BLaER1 (cell line): ENCODE measurements around the gene DOCK4.

Experiments used
- H3K27ac ChIP-seq: shearing (Covaris generic); formaldehyde crosslinking; 2 replicates; pipeline ENCODE4 v1.8.1; 2022
- H3K27me3 ChIP-seq: shearing (Covaris generic); formaldehyde crosslinking; 2 replicates; pipeline ENCODE4 v1.8.1; 2022
- H3K36me3 ChIP-seq: shearing (Covaris generic); formaldehyde crosslinking; 2 replicates; pipeline ENCODE4 v1.8.1; 2022
- H3K4me1 ChIP-seq: shearing (Covaris generic); formaldehyde crosslinking; 2 replicates; pipeline ENCODE4 v1.8.1; 2022
- H3K4me2 ChIP-seq: shearing (Covaris generic); formaldehyde crosslinking; 2 replicates; pipeline ENCODE4 v1.8.1; 2022
- H3K4me3 ChIP-seq: shearing (Covaris generic); formaldehyde crosslinking; 2 replicates; pipeline ENCODE4 v1.8.1; 2022
- H3K9ac ChIP-seq: shearing (Covaris generic); formaldehyde crosslinking; 2 replicates; pipeline ENCODE4 v1.8.1; 2022
- H3K9me3 ChIP-seq: shearing (Covaris generic); formaldehyde crosslinking; 2 replicates; pipeline ENCODE4 v1.8.1; 2022
- H4K20me1 ChIP-seq: shearing (Covaris generic); formaldehyde crosslinking; 2 replicates; pipeline ENCODE4 v1.8.1; 2022
- Cebpa-rat ChIP-seq: shearing (Covaris generic); IDR thresholded peaks from 2 replicates; pipeline ENCODE4 v1.8.1; 2022

The DOCK4 gene

DNA sequence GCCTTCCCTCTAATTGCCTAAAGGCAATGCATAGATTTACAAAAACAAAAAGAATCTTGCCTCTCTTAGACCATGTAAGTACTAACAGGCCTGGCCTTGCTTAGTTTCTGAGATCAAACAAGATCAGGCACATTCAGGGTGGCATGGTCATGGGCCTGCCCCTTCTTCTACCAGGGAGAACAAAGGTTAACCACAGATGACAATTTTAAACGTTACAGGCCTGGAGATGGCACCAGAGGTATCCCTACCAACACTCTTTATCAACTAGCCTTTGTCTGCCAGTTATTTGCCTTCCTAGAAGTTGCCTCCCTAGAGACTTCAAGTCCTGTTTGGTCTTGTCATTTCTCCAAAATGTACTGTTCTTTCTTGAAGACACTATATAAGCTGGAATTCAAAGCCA, 252.6 kb downstream of the DOCK4 start:
- Histone ChIP-seq H3K9me3 (no peaks in the 10 kb centered on the region), H3K27me3 (no peaks in the 10 kb centered on the region), H3K4me3 (no peak overlapping the region), H4K20me1 (no peaks in the 10 kb centered on the region), H3K27ac (no peak overlapping the region), H3K4me1 (peaks cover 21% of the 10 kb centered on the region), H3K9ac (no peak overlapping the region), H3K4me2 (peak overlapping the region; percentile 18), H3K36me3 (no peaks in the 10 kb centered on the region)
- TF ChIP-seq Cebpa-rat = no peak

DNA sequence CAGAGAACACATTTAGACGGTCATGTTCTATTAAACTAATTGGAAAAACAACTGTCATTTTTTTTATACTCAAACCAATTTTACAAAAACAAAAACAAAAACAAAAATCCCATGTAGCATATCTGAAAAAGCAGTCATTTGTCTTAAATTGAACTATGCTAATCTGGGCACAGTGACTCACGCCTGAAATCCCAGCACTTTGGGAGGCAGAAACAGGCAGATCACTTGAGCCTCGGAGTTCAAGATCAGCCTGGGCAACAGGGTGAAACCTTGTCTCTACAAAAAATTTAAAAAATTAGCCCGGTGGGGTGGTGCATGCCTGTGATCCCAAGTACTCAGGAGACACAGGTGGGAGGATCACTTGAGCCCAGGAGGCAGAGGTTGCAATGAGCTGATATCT, 253.4 kb downstream of the DOCK4 start:
- no peaks in the 10 kb centered on the region for H4K20me1 ChIP-seq
- no peaks in the 10 kb centered on the region for H3K36me3 ChIP-seq
- H3K4me2 ChIP-seq = no peak overlapping the region
- H3K9me3 ChIP-seq = no peaks in the 10 kb centered on the region
- no peak overlapping the region for H3K9ac ChIP-seq
- no peak overlapping the region for H3K27ac ChIP-seq
- no peak for TF ChIP-seq Cebpa-rat
- no peaks in the 10 kb centered on the region for H3K27me3 ChIP-seq
- H3K4me3 ChIP-seq = no peak overlapping the region
- H3K4me1 ChIP-seq = peaks cover 21% of the 10 kb centered on the region

DNA sequence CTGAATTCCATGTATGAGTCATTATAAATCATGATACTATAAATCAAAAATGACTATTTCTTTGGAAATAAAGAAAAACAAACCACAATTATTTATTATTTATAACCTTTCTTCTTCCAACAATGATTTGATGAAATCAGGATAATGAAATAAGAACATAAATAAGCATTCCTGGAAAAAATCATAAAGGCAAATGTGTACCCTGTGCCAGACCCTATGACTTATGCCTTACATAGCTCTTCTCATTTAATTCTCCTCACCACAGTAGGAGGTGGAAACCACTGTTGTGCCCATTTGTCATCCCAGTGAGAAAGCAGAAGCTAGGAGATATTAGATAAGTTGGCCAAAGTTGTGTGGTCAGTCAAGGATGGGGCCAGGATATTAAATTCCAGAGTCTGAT, 255.1 kb downstream of the DOCK4 start:
- no peak for TF ChIP-seq Cebpa-rat

DNA sequence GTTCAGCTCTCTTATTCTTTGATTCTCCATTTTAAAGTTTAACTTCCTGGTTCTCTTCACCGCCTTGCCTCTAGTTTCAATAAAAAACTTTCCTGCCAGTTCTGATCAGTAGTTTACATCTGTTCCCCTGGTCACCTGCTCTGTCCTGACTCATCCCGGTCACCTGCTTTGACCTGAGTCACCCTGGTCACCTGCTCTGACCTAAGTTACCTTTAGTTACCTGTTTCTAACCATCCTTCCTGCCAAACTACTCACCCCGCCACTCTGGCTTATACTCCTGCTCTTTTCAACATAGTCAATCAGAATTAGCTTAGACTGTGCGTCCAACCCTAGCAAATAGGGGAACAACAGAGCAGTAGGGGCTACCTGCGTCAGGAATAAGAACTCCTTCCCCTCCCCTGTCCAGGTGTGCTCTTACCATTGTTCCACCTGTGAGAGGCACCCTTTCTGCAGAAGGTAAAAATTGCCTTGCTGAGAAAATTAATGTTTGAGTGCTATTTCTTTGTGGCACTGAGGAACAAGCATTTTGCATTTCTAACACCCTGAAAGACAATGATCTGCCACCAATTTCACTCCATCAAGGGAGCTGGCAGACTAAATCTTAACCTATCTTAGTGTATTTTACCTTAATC, 263.6 kb downstream of the DOCK4 start:
- Histone ChIP-seq H3K36me3 (no peaks in the 10 kb centered on the region), H3K9ac (no peak overlapping the region), H3K9me3 (peaks cover 25% of the 10 kb centered on the region), H3K4me2 (no peak overlapping the region), H3K27ac (no peak overlapping the region), H4K20me1 (no peaks in the 10 kb centered on the region), H3K27me3 (no peaks in the 10 kb centered on the region), H3K4me1 (no peaks in the 10 kb centered on the region), H3K4me3 (no peak overlapping the region)
- TF ChIP-seq Cebpa-rat = no peak

More for the DNA sequence above, 255.1 kb downstream of the DOCK4 start:
- H3K9ac ChIP-seq = no peak overlapping the region
- H3K27ac ChIP-seq = no peak overlapping the region
- H3K4me1 ChIP-seq = peaks cover 21% of the 10 kb centered on the region
- no peak overlapping the region for H3K4me3 ChIP-seq
- no peaks in the 10 kb centered on the region for H3K9me3 ChIP-seq
- H3K4me2 ChIP-seq = no peak overlapping the region
- H3K27me3 ChIP-seq = no peaks in the 10 kb centered on the region
- no peaks in the 10 kb centered on the region for H3K36me3 ChIP-seq
- H4K20me1 ChIP-seq = no peaks in the 10 kb centered on the region

GRCh38 chr7:111937163-111937562, 269.0 kb downstream of the DOCK4 start:
- H3K4me3 ChIP-seq = no peak overlapping the region
- no peaks in the 10 kb centered on the region for H4K20me1 ChIP-seq
- H3K27me3 ChIP-seq = no peaks in the 10 kb centered on the region
- H3K9me3 ChIP-seq = peaks cover 11% of the 10 kb centered on the region
- no peak overlapping the region for H3K9ac ChIP-seq
- no peaks in the 10 kb centered on the region for H3K36me3 ChIP-seq
- no peaks in the 10 kb centered on the region for H3K4me1 ChIP-seq
- no peak overlapping the region for H3K4me2 ChIP-seq
- no peak for TF ChIP-seq Cebpa-rat
- H3K27ac ChIP-seq = no peak overlapping the region

DNA sequence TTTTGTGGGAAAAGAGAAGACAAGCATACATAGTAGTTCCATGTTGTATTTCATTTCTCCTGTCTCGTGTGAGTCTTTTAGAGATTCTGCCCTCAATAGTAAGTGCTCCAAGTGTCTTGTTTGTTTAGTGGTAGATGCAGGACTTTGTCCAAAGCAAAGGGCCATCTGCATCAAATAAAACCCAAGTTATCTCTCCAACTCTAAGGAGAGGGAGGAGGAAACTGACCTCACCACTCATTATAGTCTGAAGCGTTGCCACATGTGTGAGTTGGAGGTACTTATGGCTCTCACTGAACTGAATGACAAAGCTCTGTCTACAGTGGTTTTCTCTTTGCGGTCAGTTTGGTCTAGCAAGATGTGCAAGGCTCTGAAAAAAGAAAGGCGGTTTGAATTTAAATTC, 272.6 kb downstream of the DOCK4 start:
- H3K4me2 ChIP-seq = no peak overlapping the region
- H3K4me1 ChIP-seq = no peaks in the 10 kb centered on the region
- H3K9ac ChIP-seq = no peak overlapping the region
- H3K27ac ChIP-seq = no peak overlapping the region
- H3K9me3 ChIP-seq = no peaks in the 10 kb centered on the region
- no peaks in the 10 kb centered on the region for H3K27me3 ChIP-seq
- no peaks in the 10 kb centered on the region for H3K36me3 ChIP-seq
- no peak overlapping the region for H3K4me3 ChIP-seq
- TF ChIP-seq Cebpa-rat = no peak
- H4K20me1 ChIP-seq = no peaks in the 10 kb centered on the region

DNA sequence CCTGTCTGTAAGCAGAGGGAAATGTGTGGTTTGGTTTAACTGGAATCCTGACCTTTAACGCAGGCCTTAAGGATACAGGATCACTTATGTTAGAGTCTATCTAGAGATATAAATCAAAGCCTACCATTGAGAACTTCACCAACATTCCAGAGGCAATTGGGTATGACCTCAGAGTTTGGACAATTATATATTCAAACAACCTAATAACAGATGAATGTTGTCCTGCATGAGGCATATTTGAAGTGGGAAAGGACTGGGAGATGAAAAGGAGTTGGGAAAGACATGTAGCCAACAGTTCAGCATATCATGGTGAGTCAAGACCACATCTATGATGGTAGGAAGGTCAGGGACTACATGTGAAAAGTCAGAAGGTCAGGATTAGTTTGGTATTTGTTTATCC, 274.2 kb downstream of the DOCK4 start:
- no peaks in the 10 kb centered on the region for H3K9me3 ChIP-seq
- no peak for TF ChIP-seq Cebpa-rat
- H3K4me1 ChIP-seq = no peaks in the 10 kb centered on the region
- H3K27me3 ChIP-seq = no peaks in the 10 kb centered on the region
- H3K9ac ChIP-seq = no peak overlapping the region
- no peak overlapping the region for H3K4me2 ChIP-seq
- H3K4me3 ChIP-seq = no peak overlapping the region
- no peak overlapping the region for H3K27ac ChIP-seq
- no peaks in the 10 kb centered on the region for H4K20me1 ChIP-seq
- H3K36me3 ChIP-seq = no peaks in the 10 kb centered on the region

GRCh38 chr7:111931016-111931517, 275.1 kb downstream of the DOCK4 start:
- Histone ChIP-seq H4K20me1 (no peaks in the 10 kb centered on the region), H3K9ac (no peak overlapping the region), H3K4me1 (no peaks in the 10 kb centered on the region), H3K27ac (no peak overlapping the region), H3K4me3 (no peak overlapping the region), H3K9me3 (no peaks in the 10 kb centered on the region), H3K4me2 (no peak overlapping the region), H3K27me3 (no peaks in the 10 kb centered on the region), H3K36me3 (no peaks in the 10 kb centered on the region)
- TF ChIP-seq Cebpa-rat = no peak

DNA sequence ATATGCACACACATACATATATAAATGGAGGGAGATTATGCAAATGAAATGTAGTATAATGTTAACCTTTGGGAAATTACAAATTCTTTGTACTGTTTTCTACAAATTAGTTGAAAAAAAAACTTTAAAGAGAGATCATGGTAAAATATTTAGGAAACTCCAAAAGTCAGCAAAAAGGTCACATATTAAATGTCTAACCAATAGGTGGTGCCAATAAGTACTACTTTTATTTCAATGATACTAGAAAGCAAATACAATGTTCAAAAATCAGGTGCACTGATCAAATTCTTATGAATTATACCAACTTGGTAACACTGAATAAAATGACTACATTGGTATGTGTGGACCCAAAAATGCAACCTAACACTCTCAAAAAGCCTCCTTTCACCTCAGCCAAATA, 276.9 kb downstream of the DOCK4 start:
- H3K4me3 ChIP-seq = no peak overlapping the region
- no peak overlapping the region for H3K27ac ChIP-seq
- H3K27me3 ChIP-seq = no peaks in the 10 kb centered on the region
- H3K4me1 ChIP-seq = no peaks in the 10 kb centered on the region
- H4K20me1 ChIP-seq = no peaks in the 10 kb centered on the region
- no peak for TF ChIP-seq Cebpa-rat
- H3K9ac ChIP-seq = no peak overlapping the region
- no peak overlapping the region for H3K4me2 ChIP-seq
- H3K36me3 ChIP-seq = no peaks in the 10 kb centered on the region
- H3K9me3 ChIP-seq = no peaks in the 10 kb centered on the region

DNA sequence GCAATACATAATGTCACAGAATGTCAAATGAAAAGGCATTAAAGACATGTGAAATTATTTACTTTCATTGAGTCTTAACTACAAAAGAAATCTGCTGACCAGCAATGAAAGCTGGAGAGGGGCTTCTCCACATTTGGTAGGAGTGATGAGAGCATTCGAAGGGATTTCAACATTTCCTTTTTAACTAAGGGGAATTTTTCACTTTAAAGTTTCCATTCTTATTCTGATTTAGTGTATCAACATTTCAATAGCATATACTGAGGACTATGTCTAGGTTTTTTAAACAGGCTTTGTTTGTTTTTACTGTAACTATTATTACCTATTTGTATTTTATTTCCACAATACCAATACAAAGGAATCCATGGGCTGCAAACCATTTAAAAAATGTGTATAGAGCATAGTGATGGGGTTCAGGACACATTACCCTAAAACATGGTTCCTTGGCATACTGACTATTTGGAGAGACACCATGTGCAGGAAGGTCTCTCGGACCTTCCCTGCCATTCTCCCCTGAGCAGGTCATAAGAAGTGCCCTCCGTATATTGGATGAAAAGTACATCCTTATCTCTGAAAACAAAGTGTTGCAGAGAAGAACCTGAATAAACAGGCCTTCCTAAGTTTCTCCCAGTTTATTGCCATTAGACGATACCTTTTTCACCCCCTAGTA, 278.7 kb downstream of the DOCK4 start:
- Histone ChIP-seq H4K20me1 (no peaks in the 10 kb centered on the region), H3K4me2 (no peak overlapping the region), H3K9me3 (no peaks in the 10 kb centered on the region), H3K9ac (no peak overlapping the region), H3K27me3 (no peaks in the 10 kb centered on the region), H3K4me1 (no peaks in the 10 kb centered on the region), H3K27ac (no peak overlapping the region), H3K36me3 (no peaks in the 10 kb centered on the region), H3K4me3 (no peak overlapping the region)
- TF ChIP-seq Cebpa-rat = no peak
